Lower leg skin (tissue), 4 donors: ENCODE measurements around the gene EPHA3. TPM values are rescaled to one million over a fixed set of nuclear protein-coding genes. Genes with fewer than 3 reads are reported as not detected.

Source experiments
- DNase-seq, 2 donors: peaks; one replicate each; pipeline ENCODE4 v3.0.0-alpha.2; 2019; ENCODE audit warnings: low spot score in 2 of 2
- H3K4me3 ChIP-seq: fragments of 200-600 bp; sonication (generic); 2 replicates; pipeline ENCODE4 v1.5.1; 2017; ENCODE audit warnings: mild to moderate bottlenecking, low read depth; ENCODE audit not compliant: poor library complexity, severe bottlenecking
- POLR2A ChIP-seq, 2 donors: fragments of 450-650 bp; IDR thresholded peaks; one replicate each; pipeline ENCODE4 v1.6.1; 2016 to 2017; ENCODE audit warnings: antibody characterized with exemption in 2 of 2, mild to moderate bottlenecking in 1 of 2, moderate library complexity in 1 of 2
- WGBS, 2 donors: methylation state at CpG; one replicate each; pipeline ENCODE4 v1.1.5; 2018; 5-methylcytosine and 5-hydroxymethylcytosine counted together
- intact Hi-C: fragments of 100-400 bp; cut with DNase I; formaldehyde crosslinking; loops from one replicate; pipeline ENCODE4 v1.15.0; 2023; ENCODE audit warnings: low total_unique reads
- total RNA-seq, 4 donors: library from RNA; depleted of rRNA; stranded (reverse); fragments of >200 nt; gene quantifications; one replicate each; pipeline ENCODE4 v1.1.0, GENCODE V29; 2016
- TF ChIP-seq, protein P1 (sequence below), 3 donors: fragments of 450-650 bp; IDR thresholded peaks; one replicate each; pipeline ENCODE4 v1.5.1; 2016; ENCODE audit warnings: antibody characterized with exemption in 3 of 3, mild to moderate bottlenecking in 3 of 3, moderate library complexity in 2 of 3

The EPHA3 gene
- total RNA-seq, 4 donors from 2014 or later, result 0.30 to 2.8 (median 1.0) TPM

DNA sequence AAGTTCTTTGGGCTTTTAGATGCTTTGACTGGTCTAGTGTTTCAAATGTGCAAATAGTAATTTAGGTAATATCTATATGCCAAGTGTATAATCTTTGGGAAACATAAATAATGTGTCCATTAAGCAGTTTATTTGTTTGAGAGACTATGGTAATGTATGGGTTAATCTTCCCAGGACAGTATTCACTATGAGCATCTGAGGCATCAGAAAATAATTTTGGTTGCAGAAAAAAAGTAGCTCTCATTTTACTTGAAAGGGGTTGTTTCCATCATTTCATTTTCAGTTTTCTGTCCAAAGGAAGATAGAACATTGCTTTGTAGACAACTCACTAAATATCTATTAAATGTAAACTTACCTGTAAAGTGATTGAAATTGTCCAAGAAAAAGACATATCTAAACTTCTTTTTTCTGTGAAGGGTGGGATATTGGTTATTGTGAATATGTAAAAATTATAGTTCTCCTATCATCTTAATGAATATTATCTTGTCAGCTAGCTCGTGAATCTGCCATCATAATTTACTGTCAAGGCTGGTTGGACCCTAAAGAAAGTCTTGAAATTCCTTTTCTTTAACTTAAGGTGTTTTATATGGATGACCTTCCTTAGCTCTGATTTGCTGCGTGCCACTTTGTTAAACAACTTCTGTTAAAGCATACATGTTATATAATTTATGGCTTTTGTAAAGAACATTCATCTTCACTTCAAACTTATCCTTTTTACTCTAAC is 108.8 kb downstream of the EPHA3 start:
- no peak for DNase-seq
- 47 to 51% methylated on average over 2 of the region's 2 CpGs for WGBS, 2 donors
- TF ChIP-seq, protein P1, sequence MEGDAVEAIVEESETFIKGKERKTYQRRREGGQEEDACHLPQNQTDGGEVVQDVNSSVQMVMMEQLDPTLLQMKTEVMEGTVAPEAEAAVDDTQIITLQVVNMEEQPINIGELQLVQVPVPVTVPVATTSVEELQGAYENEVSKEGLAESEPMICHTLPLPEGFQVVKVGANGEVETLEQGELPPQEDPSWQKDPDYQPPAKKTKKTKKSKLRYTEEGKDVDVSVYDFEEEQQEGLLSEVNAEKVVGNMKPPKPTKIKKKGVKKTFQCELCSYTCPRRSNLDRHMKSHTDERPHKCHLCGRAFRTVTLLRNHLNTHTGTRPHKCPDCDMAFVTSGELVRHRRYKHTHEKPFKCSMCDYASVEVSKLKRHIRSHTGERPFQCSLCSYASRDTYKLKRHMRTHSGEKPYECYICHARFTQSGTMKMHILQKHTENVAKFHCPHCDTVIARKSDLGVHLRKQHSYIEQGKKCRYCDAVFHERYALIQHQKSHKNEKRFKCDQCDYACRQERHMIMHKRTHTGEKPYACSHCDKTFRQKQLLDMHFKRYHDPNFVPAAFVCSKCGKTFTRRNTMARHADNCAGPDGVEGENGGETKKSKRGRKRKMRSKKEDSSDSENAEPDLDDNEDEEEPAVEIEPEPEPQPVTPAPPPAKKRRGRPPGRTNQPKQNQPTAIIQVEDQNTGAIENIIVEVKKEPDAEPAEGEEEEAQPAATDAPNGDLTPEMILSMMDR (IDR thresholded peaks at IDR 0.05), result no peak
- TF ChIP-seq POLR2A (IDR thresholded peaks at IDR 0.05), result no peak
- H3K4me3 ChIP-seq, result no peak overlapping the region
- intact Hi-C loops, result no loop called here

DNA sequence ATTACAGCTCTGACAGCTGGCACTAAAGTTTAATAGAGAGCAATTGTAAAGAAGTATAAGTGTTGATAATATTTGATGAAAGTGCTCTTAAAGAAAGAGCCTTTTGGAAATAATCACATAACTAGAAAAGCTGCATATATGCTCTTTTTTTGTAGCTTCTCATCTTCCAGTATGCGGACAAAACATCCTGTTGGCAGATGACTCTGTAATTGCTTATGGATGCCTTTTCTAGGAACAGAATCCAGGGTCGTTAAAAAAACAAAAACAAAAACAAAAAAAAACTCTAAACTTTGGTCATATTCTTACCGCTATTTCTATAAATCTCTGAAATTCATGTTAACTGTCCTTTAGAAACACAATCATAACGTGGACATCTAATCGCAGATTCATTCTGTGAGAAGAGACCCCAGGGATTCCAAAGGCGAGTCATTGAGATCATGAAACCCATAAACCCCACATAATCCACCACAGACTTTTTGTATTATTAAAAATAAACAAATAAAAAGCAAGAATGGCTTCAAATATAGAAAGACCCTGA is 109.8 kb downstream of the EPHA3 start:
- DNase-seq, result no peak
- H3K4me3 ChIP-seq, result no peak overlapping the region
- no peak for TF ChIP-seq POLR2A (IDR thresholded peaks at IDR 0.05)
- TF ChIP-seq, protein P1 (IDR thresholded peaks at IDR 0.05), result no peak
- WGBS, 2 donors, result 53 to 62% methylated on average over 6 of the region's 6 CpGs
- intact Hi-C loops, result no loop called here

DNA sequence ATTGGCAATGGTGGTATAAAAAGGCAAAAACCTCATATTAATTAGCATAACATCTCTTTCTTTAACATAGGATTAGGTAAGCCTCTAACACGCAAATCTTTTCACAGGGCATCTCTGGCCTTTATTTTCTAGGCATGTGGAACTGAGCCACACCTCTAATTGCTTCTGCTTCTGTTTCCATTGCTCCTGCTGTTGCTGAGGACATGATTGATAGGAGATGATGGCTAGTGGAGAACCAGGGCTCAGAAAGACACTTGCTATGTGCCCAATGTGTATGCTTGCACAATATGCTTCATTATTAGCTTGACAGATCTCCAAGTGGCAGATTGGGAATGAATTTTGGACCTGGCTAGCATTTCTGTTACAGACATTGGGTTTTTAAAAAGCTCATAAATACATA is 114.5 kb downstream of the EPHA3 start:
- intact Hi-C loops, result no loop called here
- H3K4me3 ChIP-seq, result no peak overlapping the region
- no peak for DNase-seq
- TF ChIP-seq, protein P1 (IDR thresholded peaks at IDR 0.05), result no peak
- no peak for TF ChIP-seq POLR2A (IDR thresholded peaks at IDR 0.05)
- 73 to 78% methylated on average over 1 of the region's 1 CpG for WGBS, 2 donors

DNA sequence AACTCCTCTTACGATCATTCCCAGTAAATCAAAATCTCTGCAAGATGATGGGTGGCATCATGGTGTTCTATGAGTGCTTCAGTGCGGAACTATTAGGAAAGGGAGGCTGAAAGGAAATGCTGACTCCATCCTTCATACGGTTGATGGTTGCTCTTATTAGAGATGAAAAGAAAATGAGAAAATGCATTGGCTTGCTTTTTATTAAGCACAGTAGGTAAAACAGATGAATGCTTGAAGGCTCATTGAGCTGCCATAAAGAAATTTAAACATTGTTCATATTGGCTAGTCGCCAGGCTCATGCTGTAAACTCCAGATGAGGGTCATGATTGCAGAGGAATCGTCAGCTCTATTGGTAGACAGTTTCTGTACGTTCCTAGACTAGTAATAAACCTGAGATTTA is 115.8 kb downstream of the EPHA3 start:
- 50 to 53% methylated on average over 6 of the region's 6 CpGs for WGBS, 2 donors
- H3K4me3 ChIP-seq, result no peak overlapping the region
- TF ChIP-seq POLR2A (IDR thresholded peaks at IDR 0.05), result no peak
- TF ChIP-seq, protein P1 (IDR thresholded peaks at IDR 0.05), result no peak
- intact Hi-C loops, result no loop called here
- DNase-seq, result no peak

DNA sequence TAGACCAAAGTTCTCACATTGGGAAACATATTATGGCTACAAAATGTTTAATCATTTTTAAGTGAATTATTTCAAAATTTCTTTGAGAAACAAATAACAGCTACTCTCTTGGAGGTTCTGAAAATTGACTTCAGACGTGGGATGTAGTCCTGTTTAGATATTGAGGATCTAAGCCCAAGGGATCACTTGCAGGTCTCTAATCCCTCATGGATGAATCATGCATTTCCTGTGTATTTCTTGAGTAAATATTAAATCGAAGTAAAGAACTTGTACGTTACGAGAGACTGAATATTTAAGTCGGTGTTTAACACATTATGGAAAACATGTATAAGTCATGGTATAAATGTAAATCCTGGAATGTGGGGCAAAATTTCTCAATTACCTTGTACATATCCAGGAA is 119.8 kb downstream of the EPHA3 start:
- intact Hi-C loops, result no loop called here
- 75 to 79% methylated on average over 5 of the region's 5 CpGs for WGBS, 2 donors
- DNase-seq, result no peak
- H3K4me3 ChIP-seq, result no peak overlapping the region
- TF ChIP-seq, protein P1 (IDR thresholded peaks at IDR 0.05), result no peak
- TF ChIP-seq POLR2A (IDR thresholded peaks at IDR 0.05), result no peak
